ENCODE measurements around the gene GABARAPL2.

- TF ChIP-seq CTCF (IDR thresholded peaks at IDR 0.05) (no peak), POLR2A (IDR thresholded peaks at IDR 0.05) (no peak)
These were observed 36.9 kb upstream of the GABARAPL2 start for GRCh38 chr16:75529056-75529905.

Measured in body of pancreas (tissue), 4 donors.